Heart left ventricle (tissue), 13 donors: ENCODE results near the gene STXBP4.

Source experiments
- CTCF ChIP-seq, 12 donors: fragments of 200-600 bp; sonication (generic) in 4 of 12; IDR thresholded peaks; one replicate each; pipeline versions ENCODE4 v1.5.0 to v1.8.0; 2018 to 2022; ENCODE audit warnings: antibody characterized with exemption in 12 of 12, mild to moderate bottlenecking in 5 of 12
- POLR2A ChIP-seq, 2 donors: fragments of 450-650 bp; IDR thresholded peaks; one replicate each; pipeline ENCODE4 v1.6.1; 2017; ENCODE audit warnings: antibody characterized with exemption in 2 of 2, mild to moderate bottlenecking in 2 of 2, moderate library complexity in 2 of 2
- donor health status: ischemic (EF 13 %, LVEDD 7.1; RV severe dilation, severe dysfunction).
- donor health status: DM: no; HTN: yes; CAD: no.
- donor health status: DM: no; HTN: no; CAD: no.
- donor health status: ischemic (EF 25% LVEDD 6.9; RV normal size, moderate dysfunction).
- donor health status: ischemic (EF 25% LVEDD 5.7; RV mildly dilated, moderate dysfunction).
- donor health status: ischemic (EF 35%, LVEDD 5.7; RV mildly dilated, moderate dysfunction).
- donor health status: nonischemic (EF 11% LVEDD 7.7; RV severe dilation, severe dysfunction).
- donor health status: DM: yes; HTN: yes; CAD: no.
- donor health status: PGD.
- donor health status: ischemic (EF 29% LVEDD 5.4; RV normal size, mild dysfunction).
- donor health status: nonischemic (EF 23%, LVEDD 6.1; RV moderate dilation, normal function).

- no peak for TF ChIP-seq CTCF (IDR thresholded peaks at IDR 0.05)
- no peak for TF ChIP-seq POLR2A (IDR thresholded peaks at IDR 0.05)
Measured at GRCh38 chr17:54974759-54975158, 6.2 kb downstream of the STXBP4 start.
